AG04449 (cell line): ENCODE data around the gene AEN.

Experiments used
- CTCF ChIA-PET: fragments of 350-600 bp; formaldehyde crosslinking; extraction: SDS; loops from one replicate; lab custom pipeline; 2021; ENCODE audit warnings: antibody characterized with exemption; lab: Yijun Ruan, JAX
- POLR2A ChIA-PET: fragments of 400-600, 350-600 bp; formaldehyde crosslinking; extraction: SDS; loops from one replicate; lab custom pipeline; 2020; ENCODE audit warnings: antibody characterized with exemption, inconsistent platforms; lab: Yijun Ruan, JAX
- DNase-seq: peaks from one replicate; pipeline ENCODE4 v3.0.0-alpha.2; 2010; ENCODE audit warnings: low read depth, low spot score
- H3K4me3 ChIP-seq: 2 replicates; pipeline ENCODE4 v1.5.1; 2011; ENCODE audit warnings: low read depth, mild to moderate bottlenecking, control low read depth, low read length
- CTCF ChIP-seq: IDR thresholded peaks from one replicate; pipeline ENCODE4 v1.5.1; 2011; ENCODE audit warnings: mild to moderate bottlenecking, moderate library complexity, low read length, control low read depth, inconsistent platforms; ENCODE audit not compliant: insufficient read depth; ENCODE audit errors: missing control alignments

Gene AEN

GRCh38 chr15:88627463-88627862 is 6.3 kb downstream of the AEN start:
- no peak for TF ChIP-seq CTCF

GRCh38 chr15:88628018-88628654 is 7.0 kb downstream of the AEN start:
- H3K4me3 ChIP-seq, result no peak overlapping the region
- ChIA-PET CTCF (interaction anchor here (1.2 to 1.5 kb wide), 2 partner anchors 10 to 207 kb away, joined by 3 to 4 read pairs; partner anchors contain the start of gene ISG20), POLR2A (no interaction called here)
- no peak for DNase-seq
- TF ChIP-seq CTCF, result no peak

More at GRCh38 chr15:88627463-88627862, 6.3 kb downstream of the AEN start:
- H3K4me3 ChIP-seq, result no peak overlapping the region
- ChIA-PET CTCF (interaction anchor here (1.2 to 1.5 kb wide), 3 partner anchors 11 to 207 kb away, joined by 3 to 4 read pairs (median 3); partner anchors contain the start of gene ISG20), POLR2A (no interaction called here)
- no peak for DNase-seq

- TF ChIP-seq CTCF, result no peak
- DNase-seq, result no peak
- ChIA-PET POLR2A (interaction anchor here (0.8 kb wide), 1 partner anchor 10 kb away, joined by 3 read pairs; the partner anchor contains the start of gene ISG20), CTCF (no interaction called here)
- H3K4me3 ChIP-seq, result no peak overlapping the region
Observed at GRCh38 chr15:88629071-88629470, 7.9 kb downstream of the AEN start.

GRCh38 chr15:88630141-88630721 is 9.1 kb downstream of the AEN start:
- ChIA-PET CTCF (interaction anchor here (1.7 kb wide), 1 partner anchor 9 kb away, joined by 5 read pairs; the partner anchor contains the start of gene AEN), POLR2A (no interaction called here)
- DNase-seq, result no peak
- no peak for TF ChIP-seq CTCF
- no peak overlapping the region for H3K4me3 ChIP-seq

- H3K4me3 ChIP-seq, result no peak overlapping the region
- POLR2A ChIA-PET, result no interaction called here
- no peak for TF ChIP-seq CTCF
- CTCF ChIA-PET, result interaction anchor here (1.6 to 1.7 kb wide), 2 partner anchors 9 to 274 kb away, joined by 4 to 5 read pairs; partner anchors contain the start of gene AEN
- no peak for DNase-seq
Observed at GRCh38 chr15:88630798-88631463, 9.8 kb downstream of the AEN start.
